Measurements from ENCODE around the gene SPOCK1.

The SPOCK1 gene

DNA sequence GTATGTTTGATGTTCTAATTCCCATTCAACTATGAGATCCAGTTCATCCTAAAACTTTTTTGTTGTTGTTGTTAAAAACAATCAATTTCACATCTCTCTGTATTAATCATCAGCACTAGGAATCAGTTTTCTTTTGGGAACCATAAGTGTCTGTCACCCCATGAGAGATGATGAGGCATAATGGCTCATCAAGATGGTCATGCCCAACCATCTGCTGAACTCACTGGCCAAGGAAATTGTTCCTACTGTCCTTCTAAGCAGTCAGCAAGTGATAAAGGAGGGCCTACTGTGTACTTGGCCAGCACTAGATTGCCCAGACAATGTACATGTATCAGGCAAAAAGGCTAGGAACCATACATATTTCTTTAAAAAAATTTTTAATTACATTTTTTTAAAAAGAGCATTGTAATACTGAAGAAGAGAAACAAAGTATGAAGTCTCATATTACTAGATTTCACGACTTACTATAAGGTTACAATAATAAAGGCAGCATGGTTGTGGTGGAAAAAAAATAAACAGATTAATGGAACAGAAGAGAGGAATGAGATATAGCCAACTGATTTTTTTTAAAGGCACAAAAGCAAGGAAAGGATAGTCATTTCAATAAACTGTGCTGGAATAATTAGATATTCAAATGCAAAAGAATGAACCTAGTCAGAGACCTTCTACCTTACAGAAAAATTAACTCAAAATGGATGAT, 458.3 kb downstream of the SPOCK1 start:
- DNase-seq, result no peak

DNA sequence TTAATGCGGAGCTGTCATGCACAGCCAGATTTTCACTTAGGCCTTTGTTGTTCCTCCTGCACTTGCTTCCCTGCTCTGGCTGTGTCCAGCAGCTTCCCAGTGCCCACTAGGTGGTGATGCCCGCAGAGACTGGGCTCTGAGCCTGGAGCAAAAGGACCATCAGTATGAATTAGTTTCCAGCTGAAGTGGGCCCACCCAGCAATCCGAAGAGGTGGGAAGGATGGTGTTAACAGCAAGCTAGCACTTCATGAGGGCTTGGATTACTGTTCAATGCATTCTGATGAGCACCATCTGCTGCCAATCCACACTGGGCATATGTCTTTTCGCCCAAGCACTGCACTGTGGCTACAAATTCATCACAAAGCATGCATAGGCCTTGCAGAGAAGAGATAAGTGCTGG, 459.1 kb downstream of the SPOCK1 start:
- DNase-seq, result no peak

DNA sequence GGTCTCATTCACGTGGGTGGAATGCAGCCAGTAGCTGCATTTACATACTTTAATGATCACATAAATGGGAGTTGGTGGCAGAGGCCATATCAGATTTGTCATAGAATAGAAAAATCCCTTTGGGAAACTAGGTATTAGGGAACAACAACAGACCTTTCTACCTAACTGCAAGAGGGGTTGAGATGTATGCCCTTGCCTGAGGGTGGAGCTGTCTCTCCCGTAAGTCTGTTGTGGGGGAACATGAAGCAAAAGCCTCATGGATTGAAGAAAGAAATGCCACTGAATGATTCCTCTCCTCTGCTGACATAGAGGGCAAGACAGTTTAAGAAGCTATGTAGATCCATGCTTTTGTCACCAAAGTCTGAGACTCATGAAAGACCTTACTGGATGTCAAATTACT, 461.3 kb downstream of the SPOCK1 start:
- DNase-seq, result no peak

DNA sequence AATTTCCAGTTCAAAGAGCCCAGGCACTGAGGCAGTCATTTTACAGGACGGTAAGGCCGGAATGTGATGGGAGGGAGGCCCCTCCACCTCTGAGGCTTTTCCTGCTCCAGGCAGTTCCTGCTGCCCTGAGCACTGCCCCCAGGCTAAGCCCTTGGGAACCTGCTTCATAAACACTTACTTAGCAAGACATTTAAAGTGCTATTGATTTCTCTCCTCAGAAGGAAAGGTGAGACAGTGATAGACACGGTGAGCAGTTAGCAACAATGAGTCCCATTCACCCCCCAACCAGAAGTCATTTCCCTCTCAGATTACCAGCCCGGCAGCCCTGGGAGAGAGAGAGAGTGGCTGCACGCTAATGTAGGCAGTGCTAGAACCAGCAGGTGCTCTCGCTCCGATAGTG, 462.5 kb downstream of the SPOCK1 start:
- no peak for DNase-seq

DNA sequence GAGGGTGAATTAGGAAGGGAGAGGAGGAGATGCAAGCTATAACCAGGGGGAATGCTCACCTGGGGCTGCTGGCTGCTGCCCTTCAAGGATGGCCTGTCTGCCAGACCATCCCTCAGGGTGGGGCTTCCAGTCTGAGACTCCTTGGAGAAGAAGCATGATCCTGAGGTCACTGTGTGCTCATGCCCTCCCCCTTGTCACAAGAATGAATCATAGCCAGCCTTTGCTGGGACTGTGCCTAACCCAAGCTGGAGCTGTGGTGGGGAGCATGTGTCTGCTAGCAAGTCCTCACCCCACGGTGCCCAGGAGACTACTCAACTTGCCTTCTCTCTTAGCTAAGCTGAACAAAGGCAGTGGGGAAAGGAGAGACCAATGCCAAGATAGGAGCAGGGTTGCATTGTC, 463.6 kb downstream of the SPOCK1 start:
- DNase-seq, result no peak

DNA sequence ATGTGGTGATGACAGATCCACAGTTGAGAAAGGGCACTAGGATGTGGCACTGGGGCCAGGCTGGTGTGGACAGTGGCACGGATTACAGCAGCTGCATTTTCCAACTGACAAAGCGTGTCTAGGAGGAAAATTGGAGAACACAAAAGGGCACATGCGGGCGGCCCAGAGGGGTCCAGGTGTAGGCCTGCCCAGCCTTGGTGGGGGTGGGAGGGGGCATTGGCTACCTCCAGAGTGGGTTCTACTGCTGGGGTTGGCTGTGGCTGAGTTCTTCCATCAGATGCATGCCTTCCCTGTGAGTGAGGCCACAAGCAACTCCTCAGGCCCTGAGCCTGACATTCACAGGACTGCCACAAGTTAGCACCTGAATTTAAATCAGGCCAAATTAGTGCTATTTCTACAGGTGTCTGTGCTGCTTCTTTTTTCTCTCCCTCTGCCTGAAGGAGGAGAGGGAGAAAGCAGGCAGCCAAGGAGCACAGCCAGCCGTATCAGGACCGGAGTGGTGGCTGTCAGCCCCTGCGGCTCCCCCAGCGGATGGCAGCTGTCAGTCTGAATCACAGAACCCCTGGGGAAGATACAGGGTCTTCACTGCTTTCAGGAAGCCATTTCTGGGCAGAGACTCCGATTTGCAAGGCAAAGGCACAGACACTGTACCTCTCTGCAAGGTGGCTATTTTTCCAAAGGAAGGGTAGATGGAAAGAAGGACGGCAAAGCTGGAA, 464.2 kb downstream of the SPOCK1 start:
- no peak for DNase-seq

DNA sequence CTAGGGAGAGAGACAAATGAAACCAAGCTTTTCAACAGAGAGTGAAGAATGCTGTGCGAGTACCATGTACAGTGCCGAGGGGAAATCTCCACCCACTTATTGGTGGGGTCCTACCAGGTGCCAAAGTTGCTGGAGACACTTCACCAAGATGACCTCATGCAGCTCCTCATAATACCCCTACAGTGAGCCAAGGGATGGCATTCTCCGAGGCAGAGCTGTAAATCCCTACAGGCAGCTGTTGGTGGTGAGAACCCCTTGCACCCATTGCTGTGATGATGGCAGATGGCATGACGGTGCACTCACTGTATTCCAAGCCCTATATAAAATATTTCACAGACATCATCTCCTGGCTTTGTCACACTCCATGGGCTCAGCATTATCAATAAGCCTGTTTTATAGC, 464.9 kb downstream of the SPOCK1 start:
- no peak for DNase-seq

DNA sequence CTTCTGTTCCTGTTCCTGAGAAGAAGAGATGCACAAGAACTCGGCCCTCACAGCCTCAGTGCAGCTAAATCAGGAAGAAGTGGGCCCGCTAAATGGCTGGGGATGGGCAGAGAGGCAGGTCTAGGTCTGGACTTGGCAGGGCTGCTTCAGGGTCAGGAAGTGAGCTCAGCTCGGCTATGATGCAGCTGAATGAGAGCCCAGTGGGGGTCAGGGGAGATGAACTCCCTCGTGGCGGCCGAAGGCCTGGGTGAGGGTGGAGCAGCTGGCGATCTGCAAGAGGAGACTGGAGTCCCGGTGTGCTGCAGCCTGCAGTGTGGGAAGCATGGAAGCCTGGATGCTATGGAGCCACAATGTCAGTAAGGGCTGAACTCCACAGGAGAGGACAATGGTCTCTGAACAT, 466.2 kb downstream of the SPOCK1 start:
- no peak for DNase-seq

DNA sequence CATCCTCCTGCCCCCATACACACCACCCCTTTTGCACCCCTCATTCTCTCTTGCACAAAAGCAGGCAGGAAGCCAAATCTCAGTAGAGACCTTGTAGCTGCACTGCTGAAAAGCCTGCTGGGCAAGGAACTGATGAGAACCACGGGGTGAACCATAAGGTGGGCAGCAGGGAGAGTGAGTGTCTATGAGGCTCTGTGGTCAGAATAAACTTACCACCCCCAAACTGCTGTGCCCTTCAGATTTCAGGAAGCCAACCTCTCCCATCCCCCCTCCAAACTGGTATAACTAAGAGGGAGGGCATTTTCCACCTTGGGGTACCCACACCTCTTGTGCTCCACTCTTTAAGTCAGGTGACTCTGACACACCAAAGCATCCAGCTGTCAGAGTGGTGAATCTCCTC, 471.4 kb downstream of the SPOCK1 start:
- no peak for DNase-seq

DNA sequence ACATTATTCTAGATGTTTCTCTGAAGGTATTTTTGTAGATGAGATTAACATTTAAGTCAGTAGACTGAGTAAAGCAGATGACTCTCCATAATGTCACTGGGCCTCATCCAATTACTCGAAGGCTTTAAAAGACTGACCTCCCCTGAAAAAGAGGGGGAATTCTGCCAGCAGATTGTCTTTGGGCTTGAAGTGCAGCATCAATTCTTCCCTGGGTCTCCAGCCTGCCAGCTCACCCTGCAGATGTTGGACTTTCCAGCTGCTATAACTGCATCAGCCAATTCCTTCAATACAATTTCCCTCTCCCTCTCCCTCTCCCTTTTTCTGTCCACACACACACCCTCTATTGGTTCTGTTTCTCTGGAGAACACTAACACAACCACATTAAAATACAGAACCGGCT, 472.8 kb downstream of the SPOCK1 start:
- no peak for DNase-seq

DNA sequence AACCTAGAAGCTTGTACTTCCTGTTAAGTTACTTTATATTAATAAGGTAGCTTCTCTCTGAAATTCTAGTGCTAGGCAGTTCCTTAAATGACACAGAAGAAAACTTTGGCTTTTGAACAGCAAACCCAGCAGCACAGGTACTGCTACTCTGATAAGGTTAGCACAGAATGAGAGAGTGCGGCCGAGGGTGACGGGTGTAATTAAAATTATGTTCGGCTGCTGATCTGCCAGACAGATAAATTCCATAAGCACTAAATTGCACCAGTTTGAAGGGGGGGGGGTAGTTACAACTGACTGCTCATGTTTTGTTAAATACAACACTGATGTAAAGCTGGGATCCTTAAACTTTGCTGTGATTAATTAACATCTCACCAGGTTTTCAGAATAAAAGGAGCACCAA, 475.1 kb downstream of the SPOCK1 start:
- no peak for DNase-seq

DNA sequence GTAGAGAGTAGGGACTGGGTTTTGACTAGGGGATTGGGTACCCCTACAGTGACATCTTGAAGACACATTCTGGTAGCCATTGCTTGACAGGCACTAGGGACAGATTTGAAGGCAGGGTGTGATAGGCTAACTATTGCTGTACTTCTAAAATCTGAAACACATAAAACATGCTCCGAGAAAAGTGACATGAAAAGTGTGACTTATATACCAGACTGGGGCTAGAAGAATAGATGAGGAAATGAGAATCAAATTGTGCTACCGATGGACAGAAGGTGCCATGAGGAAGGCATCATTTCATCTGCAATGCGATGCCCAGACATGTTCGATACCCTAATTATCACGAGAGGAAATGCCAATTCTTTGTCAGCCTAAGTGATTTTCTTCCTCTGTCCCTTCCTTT, 475.8 kb downstream of the SPOCK1 start:
- no peak for DNase-seq

DNA sequence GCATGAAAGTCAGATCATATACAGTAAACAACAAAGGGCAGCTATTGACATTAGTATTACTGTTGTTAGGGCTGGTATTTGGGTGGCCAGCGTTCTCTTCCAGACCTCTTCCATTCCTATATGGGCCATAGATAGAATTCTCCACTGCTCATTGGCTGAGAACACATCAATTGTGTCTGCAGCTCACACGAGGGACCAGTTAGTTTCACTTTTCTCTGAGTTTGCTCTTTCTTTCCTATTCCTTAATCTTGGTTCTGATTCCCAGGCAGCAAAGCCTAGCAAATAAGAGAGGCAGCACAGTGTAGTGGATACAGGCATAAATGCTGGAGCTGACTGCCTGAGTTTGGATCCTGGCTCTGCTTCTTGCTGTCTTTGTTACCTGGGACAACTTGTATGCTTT, 476.4 kb downstream of the SPOCK1 start:
- DNase-seq, result no peak

DNA sequence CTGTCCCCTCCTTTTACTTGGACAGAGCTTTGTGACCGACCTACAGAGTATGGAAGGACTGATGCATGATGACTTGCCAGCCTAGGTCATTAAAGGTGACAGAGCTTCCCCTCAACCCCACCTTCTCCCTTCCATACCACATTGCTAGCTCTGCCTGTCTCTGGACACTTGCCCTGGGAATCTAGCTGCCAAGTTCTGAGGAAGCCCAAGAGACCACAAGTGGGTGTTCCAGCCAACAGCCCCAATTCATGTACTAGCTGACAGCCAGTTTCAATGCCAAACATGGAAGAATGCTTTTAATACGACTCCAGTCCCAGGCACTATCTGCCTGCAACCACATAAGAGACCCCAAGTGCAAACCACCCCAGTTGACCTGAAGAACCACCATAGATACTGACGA, 477.1 kb downstream of the SPOCK1 start:
- no peak for DNase-seq

DNA sequence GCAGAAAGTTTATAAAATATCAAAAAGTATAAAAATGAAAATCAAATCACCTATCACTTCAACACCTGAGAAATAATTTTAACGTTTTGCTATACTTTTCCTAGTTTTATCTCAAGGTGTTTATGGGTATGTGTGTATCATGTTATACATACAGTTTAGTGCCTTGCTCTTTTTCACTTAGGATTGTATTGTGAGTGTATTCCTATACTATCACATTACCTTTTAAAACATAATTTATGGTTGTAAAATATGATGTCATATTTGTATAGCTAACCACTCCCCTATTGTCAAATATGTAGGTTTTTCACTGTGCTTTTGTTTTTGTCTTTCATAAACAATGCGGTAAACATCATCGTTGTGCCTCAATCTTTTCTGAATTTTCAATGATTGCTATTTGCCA, 479.9 kb downstream of the SPOCK1 start:
- DNase-seq, result no peak

DNA sequence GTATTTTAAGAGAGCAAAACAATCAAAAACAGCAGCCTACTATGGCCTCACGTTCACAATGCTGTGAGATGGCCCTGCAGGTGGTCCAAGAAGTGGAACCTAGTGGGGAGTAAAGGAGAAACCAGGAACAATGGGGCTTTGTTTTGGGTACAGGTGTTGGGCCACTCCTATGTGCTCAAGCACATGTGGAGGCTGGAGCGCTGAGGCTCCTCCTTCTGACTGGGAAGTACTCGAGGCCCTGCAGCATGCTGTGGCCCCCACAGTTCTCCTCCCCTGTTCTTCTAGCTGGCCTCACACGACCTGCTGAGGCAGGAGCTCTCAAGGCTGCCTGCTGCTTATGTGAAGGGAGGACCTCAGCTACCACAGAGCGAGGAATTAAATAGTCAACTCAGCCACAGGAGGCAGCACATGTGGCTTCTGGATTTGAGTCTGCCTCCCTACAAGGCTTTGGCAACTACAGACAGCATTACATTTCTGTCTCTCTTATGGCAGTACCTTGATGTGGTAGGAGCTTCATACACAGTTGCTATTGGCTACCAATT, 482.3 kb downstream of the SPOCK1 start:
- DNase-seq, result no peak

DNA sequence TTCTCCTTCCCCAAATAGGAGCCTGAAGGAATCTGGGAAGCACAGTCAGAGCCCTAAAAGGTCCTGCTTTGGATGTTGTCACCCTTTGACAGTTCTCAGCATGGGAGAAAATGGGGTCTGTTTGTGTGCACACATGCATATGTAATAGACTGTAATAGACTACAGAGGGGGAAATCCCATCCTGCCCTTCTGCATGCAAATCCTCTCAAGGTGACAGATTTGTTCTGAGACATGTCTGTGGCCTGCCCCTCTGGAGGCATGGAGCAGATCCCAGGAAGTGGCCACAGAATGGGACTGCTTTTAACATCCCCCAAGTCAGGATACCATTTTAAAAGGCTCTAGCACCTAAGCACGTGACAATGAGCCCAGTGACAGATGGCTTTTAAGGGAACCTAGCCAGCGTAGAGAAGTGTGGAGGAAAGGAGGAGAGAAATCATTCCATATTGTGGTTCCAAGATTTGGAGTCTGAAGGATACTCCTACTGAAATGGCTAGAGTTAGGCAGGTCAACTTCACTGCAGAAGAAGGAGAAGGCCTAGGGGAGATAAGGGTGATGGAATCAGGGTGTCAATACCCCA, 483.5 kb downstream of the SPOCK1 start:
- DNase-seq, result no peak

DNA sequence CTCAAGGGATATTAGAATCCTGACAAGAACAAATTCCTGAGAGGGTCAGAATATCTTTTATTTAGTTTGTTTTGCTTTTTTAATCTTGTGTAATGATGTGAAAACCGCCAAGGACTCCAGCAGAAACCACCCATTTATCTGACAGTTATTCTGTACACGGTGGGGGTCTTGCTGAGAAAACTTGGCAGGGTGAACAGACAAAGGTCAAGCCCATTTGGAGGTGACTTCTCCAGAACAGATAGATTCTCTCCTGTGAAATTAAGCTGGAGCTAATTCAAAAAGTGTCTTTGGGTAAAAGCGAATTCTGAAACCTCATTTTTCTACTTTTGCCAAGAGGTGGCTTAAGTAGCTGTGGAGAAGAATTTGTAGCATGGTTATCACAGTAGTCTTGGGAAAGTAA, 484.4 kb downstream of the SPOCK1 start:
- DNase-seq, result no peak

DNA sequence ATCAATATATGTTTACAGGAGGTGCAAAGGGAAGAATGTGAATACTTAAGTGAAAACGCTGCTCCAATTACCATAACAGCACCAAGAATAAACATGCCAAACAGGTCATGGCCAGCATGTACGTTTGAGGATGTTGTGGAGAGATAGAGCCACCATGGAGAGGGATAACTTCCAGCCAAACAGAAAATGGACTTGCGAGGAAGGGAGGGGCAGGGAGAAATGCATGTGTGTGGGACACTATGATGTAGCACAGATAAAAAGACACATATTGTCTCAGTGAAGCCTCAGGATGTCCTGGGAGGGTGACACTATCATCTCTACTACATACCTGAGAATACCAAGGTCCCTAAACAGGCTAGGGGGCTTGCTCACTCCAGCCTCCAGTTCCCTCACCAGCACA, 488.9 kb downstream of the SPOCK1 start:
- DNase-seq, result no peak

DNA sequence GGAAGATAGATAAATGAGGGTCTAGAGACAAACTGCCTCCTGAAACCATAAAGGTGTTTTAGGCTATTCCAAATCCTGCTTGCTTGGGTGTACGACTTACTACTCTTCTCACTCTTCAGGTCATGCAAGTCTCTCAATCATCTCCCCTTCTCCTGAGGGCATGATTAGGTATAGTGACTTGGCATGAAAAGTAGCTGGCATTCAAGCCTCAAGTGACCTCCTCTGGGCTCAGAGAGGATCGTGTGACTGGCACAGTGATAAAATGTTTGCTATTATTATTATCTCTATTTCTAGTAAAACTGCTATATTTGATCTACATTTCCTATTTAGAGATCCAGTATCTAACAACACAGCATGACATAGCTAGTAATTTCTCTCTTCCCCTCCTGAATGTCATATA, 494.8 kb downstream of the SPOCK1 start:
- DNase-seq, result no peak

DNA sequence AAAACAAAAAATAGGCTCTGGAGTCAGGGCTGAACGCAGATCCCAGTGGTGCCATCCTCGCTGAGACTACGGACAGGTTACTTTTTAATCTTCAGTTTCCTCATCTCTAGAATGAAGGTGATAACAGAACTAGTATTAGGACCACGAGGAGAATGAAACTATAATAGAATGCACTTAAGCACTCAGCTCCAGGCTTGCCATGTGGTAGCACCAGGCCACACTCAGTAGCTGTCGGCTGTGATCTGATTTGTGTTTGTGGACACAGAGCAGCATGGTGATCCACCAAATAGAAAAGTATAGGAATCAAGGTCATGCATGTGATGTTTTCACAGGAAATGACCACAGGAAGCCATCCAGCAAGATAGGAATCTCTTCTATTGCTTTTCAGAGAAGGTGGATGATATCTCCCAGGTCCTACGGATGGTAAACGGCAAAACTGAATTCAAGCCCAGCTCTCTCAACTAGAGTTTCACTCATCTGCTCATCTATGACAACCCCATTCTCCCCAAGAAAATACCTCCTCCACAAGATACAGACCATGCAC, 498.0 kb downstream of the SPOCK1 start:
- DNase-seq, result no peak

DNA sequence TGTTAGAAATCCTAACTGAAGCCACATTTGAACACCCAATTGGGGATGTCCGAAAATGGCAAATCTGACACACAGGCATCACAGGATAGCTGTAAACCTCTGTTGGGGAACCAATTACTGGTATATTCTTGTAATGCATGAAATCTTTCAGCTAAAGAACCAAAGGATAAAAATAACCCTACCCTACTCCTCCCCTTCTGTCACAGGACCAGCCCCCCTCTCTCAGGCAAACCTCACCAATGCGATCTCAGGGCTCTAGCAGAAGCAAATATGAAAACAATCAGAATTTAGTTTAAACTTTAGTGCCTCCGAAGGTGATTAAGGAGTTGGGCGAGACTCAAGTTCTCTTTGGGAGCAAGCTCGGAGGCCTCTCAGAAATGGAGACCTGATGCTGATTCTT, 499.3 kb downstream of the SPOCK1 start:
- DNase-seq, result no peak

DNA sequence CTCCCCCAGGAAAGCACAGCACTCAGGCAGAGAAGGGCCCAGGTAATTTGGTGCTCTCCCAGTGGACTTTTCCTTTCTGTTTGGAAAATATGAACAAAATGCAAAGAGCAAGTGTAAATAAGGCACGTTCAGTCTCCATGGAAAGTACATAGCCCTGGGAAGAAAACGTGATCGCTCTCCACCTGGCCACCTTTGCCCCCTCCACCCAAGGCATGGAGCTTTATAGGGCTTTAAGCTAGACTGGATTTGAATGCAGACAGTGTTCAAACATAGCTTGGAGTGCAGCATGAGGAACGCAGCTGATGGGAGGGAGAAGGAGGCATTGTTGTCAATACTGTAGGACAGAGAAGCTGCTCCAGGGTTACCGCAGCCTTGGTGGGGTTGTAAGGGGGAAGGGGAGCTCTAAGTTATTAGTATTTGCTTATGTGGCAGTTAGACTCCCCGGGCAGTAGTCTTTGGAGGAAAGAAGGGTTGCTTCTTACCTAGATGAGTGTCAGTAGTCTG, 500.2 kb downstream of the SPOCK1 start:
- DNase-seq, result no peak

DNA sequence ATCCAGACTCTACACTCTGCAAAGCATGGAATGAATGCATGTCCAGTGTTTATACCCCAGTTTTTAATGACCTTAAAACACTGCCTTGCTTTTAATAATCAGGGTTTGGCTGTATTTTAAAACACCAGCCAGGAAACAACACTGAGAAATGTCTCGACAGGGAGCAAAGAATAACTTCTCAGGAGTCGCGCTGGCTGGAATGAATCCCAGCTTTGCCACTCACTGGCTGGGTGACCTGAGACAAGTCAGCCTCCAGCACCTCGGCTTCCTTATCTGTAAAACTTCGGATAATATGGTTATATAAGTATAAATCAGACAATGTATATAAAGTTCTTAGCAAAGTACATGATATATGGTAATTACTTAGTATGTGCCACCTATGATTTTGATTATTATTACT, 505.0 kb downstream of the SPOCK1 start:
- no peak for DNase-seq
